Jurkat, Clone E6-1 (cell line): ENCODE results near the gene SGCE.

ENCODE experiments used
- DNase-seq: peaks from one replicate; pipeline ENCODE4 v3.0.0-alpha.2; 2011; ENCODE audit warnings: low read depth, low spot score
- H3K4me3 ChIP-seq: 2 replicates; pipeline ENCODE4 v1.5.1; 2011; ENCODE audit warnings: mild to moderate bottlenecking, low read length, control low read depth, moderate library complexity

SGCE gene

DNA sequence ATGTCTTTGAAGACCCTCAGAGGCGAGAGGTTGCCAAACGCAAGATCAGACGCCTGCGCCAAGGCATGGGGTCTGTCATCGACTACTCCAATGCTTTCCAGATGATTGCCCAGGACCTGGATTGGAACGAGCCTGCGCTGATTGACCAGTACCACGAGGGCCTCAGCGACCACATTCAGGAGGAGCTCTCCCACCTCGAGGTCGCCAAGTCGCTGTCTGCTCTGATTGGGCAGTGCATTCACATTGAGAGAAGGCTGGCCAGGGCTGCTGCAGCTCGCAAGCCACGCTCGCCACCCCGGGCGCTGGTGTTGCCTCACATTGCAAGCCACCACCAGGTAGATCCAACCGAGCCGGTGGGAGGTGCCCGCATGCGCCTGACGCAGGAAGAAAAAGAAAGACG, 8.1 kb upstream of the SGCE start:
- H3K4me3 ChIP-seq = no peak overlapping the region
- DNase-seq = no peak

DNA sequence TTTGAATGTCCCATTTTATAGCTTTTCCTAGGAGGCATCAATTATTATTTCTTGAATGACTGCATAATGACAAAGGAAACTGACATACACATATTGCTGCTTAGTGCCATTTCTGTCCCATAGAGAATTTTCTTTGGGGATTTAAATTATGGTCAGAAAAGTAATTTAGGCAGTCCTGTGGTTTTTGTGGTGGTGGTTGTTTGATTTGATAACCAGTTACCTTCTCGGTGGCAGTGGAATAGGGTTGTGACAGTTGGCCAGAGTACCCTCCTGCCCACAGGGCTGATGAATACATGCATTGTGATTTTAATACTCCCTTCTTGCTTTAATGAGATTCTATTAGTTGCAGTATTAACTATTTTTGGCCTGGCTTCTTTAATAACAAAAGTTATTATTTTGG, 6.6 kb upstream of the SGCE start:
- no peak overlapping the region for H3K4me3 ChIP-seq
- no peak for DNase-seq

DNA sequence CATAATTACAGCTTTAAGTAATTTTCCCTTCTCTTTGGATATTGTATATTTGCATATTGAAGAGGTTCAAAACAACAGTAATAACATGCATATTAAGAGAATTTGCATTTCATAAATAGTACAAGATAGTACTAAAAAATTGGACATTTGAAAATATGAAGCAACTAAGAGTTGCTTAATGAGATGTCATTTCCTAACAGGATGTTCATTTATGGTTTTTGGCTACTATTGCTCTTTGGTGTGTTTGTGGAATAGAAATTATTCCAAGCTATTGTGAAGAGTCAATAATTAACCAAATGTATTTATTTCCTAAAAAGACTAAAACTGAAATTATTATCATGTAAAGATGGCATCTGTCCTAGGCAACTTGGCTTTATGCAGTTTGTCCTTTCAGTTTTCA, 4.1 kb upstream of the SGCE start:
- no peak overlapping the region for H3K4me3 ChIP-seq
- DNase-seq = no peak

DNA sequence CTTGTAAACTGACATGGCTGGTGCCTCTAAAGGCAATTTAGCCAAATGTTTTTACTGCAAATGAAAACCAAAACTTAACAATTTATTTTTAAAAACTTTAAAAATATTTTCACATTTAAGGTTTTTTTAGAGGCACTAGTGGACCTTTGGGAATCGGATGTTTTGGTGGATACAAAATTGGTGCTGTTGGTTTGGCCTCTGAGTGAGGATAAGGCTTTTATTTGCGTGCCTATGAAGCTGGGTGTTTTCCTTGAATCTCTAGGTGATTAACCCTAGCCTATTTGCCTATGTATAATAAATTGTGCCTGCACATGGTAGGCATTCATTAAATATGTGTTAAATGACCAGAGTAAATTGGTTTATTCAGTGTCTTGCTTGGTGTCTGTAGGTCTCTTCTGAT, 2.9 kb upstream of the SGCE start:
- H3K4me3 ChIP-seq = no peak overlapping the region
- DNase-seq = no peak

DNA sequence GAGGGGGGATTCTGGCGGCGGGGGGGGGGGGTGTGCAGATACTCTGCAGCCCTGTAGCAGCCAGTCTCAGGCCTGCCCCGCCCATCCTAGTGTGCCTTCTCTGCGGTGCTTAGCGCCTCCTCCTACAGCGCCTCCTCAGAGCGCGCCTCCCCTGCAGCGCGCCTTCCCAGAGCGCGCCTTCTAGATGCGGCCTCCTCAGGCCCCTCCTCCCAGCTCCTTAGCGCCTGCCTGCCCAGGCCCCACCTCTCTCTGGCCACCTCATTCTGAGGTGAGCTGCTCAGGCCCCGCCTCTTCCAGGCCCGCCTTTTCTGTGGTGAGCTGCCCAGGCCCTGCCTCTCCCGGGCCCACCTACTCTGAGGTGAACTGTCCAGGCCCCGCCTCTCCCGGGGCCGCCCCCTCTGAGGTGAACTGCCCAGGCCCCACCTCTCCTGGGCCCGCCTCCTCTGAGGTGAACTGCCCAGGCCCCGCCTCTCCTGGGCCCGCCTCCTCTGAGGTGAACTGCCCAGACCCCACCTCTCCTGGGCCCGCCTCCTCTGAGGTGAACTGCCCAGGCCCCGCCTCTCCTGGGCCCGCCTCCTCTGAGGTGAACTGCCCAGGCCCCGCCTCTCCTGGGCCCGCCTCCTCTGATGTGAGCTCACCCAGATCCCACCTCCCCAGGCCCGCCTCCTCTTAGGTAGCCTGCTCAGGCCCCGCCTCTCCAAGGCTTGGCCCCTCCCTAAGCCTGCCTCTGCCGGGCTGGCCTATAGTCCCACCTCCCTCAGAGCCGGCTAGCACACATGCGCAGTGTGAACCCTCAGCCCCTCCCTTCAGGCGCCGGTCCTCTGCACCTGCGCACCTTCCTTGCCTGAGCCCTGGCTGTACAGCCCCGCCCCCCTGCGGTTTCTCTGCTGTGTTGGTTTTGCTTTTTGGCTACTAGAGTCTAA, 2.1 kb upstream of the SGCE start:
- DNase-seq = peak; percentile 87
- H3K4me3 ChIP-seq = peak overlapping the region; percentile 57

DNA sequence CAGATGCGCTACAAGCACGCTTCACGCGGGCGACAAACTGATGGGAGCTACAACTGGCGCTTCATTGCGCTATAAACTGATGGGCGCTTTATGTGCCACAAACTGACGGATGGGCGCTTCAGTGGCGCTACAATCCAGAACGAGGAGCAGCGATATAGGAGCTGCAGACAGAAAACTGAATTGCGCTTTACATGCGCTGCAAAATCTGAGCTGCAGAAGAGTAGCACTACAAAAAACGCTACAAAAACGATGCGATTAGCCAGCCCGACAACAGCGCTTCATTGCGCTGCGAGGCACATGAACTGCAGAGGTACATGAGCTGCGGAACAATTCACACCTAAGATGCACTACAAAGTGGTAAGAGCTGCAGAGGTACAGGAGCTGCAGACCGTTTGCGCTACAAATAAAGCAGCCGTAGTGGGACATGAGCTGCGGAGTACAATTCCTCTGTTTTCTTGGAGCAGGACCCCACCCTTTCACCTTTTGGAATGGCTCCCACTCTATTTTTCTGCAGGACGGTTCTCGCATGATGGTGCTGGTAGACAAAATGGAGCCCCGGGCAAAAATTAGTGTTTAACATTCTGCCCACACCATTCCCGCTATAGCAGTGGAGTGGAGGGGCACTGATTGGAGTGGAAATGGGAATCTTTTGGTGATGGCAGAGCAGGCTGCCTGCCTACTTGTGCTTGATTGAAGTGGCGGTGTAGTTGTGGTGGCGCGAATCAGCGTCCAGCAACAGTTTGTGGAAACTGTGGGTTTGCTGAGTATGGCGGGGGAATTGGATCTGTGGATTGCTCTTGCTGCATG, 1.2 kb upstream of the SGCE start:
- H3K4me3 ChIP-seq = peak overlapping the region; percentile 57
- no peak for DNase-seq

DNA sequence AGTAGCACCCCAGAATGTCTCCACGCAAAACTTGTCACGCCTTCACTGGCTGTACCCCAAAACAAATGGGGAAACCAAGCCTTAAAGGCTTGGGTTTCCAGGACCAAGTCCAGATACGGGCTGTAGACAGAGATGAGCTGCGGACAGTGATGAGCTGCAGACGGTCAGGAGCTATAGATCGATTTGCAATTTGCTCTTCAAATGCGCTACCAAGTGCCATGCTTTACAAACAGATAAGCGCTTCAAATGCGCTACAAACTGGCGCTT, 658 bp upstream of the SGCE start:
- DNase-seq = no peak
- H3K4me3 ChIP-seq = no peak overlapping the region

DNA sequence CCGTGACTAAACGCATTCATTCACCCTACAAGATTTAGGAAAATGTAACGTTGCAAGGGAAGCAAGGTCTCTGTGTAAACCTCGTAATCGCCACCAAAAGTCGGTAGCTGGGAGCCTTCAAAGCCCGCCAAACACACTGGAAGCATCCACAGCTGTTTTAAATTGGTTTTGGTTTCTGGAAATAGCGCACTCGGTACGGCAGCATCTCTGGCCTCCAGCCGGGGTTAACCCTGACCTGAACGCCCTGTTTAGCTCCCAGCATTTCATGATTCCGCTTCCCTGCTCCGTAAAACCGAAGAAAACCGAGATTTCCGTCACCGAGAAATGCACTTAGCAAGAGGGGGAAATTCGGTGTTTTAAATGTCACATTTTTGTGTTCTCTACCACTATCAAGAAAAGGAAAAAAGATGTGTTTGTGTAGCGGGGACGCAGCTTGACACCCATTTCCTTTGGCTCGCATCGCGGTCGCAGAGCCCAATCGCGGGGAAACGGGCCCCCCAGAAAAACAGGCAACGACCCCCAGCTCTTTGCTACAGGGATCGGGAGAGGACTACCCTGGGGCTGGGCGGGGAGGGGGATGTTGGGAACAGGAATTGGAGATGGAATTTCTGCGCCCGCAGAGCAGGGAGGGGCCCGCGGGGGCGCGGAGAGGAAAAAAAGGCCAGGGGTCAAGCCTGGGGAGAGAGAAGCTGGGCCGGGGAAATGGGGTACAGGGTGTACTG, 646 bp downstream of the SGCE start:
- no peak for DNase-seq
- H3K4me3 ChIP-seq = no peak overlapping the region

DNA sequence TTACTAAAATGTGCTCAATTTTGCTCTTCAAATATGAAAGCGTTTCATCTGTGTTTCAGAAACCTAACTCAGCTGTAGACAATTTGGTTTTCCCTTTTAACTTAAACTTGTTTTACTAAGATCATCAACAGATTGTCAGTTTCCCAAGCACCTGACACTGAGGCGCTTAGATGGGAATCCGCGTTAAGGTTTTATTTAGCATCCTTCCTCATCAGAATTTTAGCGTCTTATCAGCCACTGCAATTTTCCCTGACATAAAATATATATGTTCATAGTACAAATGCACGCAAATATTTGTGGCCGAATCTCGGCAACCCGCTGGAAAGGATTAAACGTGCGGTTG, 1.2 kb downstream of the SGCE start:
- DNase-seq = no peak
- no peak overlapping the region for H3K4me3 ChIP-seq

DNA sequence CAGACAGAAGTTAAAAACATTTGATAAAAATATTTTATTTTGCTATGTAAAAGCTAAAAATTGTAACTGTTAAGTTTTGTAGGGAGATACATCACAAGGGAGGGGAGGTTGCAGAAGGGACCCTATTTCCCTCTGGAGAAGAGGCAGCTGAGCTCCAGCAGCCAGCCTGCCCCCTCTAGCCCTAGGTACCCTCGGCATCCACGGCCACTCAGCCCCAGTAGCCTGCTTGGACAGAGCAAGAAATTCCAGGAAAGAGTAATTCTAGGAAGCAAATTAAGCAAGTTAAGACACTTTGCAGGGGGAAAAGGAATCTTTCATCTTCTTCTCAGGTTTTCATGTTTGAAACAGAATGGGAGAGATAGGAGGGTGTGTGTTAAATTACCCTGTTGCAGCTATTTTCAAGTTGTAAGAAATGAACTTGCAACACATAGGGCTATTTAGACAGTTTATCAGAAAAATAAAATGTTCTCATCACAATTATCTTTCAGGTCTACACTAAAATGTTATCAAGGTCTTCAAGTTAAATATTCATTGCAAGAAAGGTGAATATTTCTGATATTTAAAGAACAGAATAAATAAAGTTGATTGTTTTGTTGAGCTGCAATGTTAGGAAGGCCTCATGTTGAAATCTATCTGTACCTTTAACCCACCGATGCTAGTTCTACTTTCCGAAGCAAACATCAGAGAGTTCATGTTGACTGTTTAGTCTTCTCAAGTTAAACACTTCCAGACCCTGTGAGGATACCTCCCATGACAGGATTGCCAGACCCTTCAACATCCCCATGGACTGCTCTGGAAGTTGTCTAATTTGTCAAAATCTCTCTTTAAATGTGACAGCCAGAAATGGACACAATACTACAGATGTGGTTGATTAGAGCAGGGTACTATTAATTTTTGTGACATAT, 5.5 kb downstream of the SGCE start:
- no peak overlapping the region for H3K4me3 ChIP-seq
- DNase-seq = no peak

DNA sequence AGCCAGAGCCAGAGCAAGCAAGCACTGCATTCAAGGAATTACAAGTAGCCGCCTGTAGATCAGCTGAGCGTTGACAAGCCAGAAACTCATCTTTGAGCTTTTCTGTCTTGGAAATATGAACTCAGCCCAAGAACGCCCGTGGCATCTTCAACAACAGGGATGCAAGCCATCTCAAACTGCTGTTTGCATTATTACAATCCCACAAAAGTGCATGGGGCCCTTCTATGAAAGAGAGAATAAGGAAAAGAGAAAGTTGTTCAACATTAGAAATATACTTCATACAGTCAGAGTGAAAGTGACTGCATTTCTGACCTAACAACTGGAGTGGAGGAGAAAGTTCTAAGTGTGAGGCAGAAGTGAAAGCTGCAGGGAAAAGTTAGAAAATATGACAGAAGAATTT, 6.5 kb downstream of the SGCE start:
- no peak overlapping the region for H3K4me3 ChIP-seq
- no peak for DNase-seq

DNA sequence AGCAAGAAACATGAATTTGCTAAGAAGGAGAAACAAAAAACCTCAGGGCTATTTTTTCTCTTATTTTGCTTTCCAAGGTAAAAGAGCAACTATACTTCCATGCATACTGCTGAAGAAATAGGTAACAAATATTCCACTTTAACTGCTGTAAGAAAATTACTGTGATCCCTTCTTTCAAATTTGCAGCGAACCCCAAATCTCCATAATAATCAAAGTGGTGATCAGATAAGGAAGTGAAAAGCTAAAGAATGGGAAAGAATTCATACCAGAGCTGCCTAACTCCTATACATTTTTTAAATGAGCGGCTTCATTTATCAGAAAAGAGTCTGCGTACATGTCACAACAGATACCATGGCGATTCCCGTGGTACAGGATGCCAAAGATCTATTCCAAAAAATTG, 7.2 kb downstream of the SGCE start:
- H3K4me3 ChIP-seq = no peak overlapping the region
- no peak for DNase-seq

DNA sequence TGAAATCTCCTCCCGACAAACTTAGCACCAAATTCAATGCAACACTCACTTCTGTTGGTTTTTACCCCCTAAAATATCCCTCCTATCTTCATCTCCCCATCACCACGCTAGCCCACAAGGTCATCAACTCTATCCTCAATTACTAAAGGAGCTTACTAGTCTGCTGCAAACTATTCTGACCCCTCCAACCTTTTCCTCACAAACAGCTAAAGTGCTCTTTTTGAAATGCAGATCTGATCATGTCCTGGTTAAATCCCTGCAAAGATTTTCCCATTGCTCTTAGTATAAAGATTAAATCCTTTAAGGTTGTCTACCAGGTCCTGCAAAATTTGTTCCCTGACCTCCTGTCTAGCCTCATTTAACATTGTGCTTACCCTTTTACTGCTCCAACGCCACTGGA, 8.6 kb downstream of the SGCE start:
- no peak for DNase-seq

DNA sequence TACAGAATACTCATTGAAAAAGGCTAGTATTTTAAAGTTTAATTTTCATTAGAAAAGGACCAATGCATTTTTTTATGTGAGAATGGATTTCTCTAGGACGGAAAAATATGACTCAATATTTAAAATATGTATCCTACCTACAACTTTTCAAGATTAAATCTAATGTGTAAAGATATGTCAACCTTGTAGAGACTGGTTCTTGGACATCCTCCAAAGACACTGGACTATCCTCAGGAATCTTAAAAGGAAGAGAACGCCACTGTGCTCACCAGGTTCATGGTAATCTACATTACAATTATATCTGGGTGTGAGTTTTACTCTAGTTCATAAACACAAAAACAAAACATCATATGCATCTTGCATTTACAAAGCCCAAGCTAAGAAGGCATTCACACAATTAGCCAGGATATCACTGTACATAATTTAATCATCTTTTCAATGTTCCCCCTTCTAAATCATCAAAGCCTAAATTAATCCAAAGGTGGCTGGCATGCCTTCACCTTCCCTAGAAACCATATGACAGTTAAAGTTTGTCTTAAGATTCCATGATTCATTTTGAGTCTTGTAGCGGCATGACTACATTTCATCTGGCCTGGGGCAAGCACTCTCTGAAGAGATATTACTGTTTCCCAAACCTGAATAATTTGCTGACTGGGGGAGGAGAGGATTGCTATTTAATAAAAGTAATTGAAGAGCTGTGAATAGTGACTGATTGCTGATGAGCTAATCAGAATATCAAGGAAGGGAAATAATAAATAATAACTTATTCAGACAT, 12.0 kb downstream of the SGCE start:
- no peak for DNase-seq
- no peak overlapping the region for H3K4me3 ChIP-seq

More for the DNA sequence above, 8.6 kb downstream of the SGCE start:
- no peak overlapping the region for H3K4me3 ChIP-seq

DNA sequence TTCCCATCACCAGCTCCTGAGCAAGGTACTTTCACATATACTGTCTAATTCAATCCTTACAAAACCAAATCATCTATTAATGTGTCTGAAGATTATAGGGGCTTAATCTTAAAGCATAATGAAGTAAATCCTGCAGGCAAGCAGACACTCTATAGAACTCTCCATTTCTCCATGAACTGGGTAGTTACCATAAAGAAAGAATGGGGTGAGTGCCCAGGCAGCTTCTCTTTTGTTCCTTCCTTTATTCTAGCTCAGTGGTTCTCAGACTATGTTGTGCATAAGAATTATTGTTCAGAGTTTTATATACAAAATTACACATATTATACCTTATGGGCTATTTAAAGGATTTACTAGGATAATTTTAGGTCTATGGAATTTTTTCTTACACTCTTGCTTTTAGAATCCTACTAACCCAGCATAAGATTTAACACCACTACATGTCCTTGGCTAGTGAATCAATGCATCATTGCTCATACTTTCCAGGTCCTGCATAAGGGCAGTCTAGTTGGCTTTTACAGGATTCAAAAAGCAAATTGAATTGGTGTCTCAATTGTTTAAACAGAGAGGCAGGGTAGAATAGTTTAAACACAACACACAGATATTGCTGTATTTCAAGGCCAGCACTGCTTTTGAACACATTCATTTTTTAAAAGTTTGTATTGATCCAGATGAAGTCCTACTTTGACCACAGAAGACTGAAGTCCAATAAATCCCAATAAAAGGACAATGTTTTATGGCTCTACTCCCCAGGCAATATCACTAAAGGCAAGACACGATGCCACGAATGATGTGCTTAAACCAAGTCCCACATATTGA, 12.9 kb downstream of the SGCE start:
- no peak overlapping the region for H3K4me3 ChIP-seq
- no peak for DNase-seq

DNA sequence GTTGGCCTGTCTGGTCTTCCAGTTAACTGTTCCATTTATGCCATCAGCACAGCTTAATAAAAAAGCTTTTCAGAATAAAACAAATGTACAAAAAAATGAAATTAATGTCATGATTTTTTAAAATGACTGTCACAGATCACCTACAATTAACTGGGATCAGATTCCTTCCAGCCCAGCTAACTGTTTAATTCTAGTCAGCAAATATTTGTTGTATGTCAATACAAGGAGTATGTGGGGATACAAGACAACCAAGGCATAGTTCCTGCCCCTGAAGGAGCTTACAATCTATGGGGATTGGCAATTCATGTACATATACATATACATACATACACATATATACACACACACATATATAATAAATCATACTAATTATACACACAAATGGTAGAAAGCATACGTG, 16.5 kb downstream of the SGCE start:
- H3K4me3 ChIP-seq = no peak overlapping the region
- DNase-seq = no peak

DNA sequence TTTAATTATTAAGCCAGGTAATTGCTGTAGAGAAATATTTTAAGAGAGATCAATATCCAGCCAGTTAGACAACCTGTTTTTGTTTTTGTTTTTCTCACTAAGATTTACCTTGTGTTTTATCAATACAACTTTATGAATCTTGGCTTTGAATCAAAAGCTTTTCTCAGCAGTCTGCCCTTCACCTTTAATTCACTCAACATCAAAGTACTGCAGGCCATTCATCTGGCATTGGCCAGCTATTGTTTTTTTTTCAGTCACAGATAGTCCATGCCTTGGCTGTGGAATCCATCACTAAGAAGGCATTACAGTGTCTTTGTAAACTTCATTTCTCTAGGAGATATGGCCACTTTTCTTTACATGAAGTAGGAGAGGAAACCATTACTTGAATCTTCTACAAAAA, 20.2 kb downstream of the SGCE start:
- DNase-seq = no peak
- no peak overlapping the region for H3K4me3 ChIP-seq

DNA sequence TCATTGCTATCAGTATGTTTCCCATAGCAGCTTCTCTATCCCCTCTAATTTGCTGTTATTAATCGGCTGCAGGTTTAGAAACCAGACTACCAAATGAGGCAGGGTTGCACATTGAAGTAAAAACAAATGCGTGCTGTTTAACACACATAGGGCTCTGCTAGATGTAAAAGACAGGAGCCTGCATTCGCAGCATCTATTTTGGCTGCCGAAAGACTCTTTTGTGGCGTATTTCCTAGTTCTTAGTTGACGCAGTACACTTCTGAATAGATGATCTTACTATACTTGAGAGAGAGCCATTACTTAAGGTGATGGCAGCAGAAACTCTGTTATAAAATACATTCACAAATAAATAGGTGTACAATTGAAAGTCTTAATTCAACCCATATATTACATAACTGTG, 21.4 kb downstream of the SGCE start:
- no peak overlapping the region for H3K4me3 ChIP-seq
- DNase-seq = no peak
